HG03060 (cell line): ENCODE measurements around the gene IGSF6.
"Not testable (repeated sequence)": the region's sequence is repeated elsewhere in the genome, so short reads cannot be mapped to it uniquely, and the experiment has no call there.

Experiments
- ATAC-seq: cut with Tn5 transposase; IDR thresholded peaks from one replicate; pipeline ENCODE4 v1.9.1; 2021; ENCODE audit warnings: low read depth, moderate number of reproducible peaks; ENCODE audit not compliant: unreplicated experiment

IGSF6 gene

GRCh38 chr16:21631376-21631775 is 21.0 kb downstream of the IGSF6 start:
- not testable (repeated sequence) for ATAC-seq

DNA sequence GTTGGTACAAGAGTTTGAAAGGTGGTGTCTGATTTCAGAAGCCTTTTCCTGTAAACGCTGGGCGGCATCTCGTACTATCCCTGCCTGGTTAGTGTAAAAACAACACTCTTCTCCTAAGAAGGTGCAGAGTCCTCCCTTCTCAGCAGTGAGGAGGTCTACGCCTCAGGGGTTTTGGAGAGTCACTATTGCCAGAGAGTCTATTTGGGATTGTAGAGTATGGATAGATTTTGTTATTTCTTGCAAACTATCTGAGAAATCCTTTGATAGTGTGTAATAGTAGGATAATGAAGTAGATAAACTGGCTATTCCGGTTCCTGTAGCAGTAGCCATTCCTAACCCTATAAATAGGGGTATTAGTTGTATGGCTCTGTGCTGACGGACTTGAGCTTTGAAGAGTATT is 21.5 kb downstream of the IGSF6 start:
- not testable (repeated sequence) for ATAC-seq

- not testable (repeated sequence) for ATAC-seq
These were observed 22.5 kb downstream of the IGSF6 start for GRCh38 chr16:21629616-21630539.

DNA sequence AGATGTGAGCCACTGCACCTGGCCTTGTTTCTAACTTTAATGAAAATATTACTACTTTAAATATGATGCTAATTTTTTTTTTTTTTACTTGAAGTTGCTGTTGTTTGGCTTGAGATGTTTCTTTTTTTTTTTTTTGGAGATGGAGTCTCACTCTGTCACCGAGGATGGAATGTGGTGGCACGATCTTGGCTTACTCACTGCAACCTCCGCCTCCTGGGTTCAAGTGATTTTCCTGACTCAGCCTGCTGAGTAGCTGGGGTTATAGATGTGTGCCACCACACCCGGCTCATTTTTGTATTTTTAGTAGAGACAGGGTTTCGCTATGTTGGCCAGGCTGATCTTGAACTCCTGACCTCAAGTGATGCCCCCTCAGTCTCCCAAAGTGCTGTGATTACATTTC is 23.6 kb downstream of the IGSF6 start:
- no peak for ATAC-seq

- ATAC-seq: no peak
These were observed 24.2 kb downstream of the IGSF6 start for GRCh38 chr16:21628121-21628726.

- ATAC-seq: no peak
These were observed 25.6 kb downstream of the IGSF6 start for GRCh38 chr16:21626659-21627277.

- ATAC-seq: no peak
These were observed 27.4 kb downstream of the IGSF6 start for GRCh38 chr16:21625026-21625425.

DNA sequence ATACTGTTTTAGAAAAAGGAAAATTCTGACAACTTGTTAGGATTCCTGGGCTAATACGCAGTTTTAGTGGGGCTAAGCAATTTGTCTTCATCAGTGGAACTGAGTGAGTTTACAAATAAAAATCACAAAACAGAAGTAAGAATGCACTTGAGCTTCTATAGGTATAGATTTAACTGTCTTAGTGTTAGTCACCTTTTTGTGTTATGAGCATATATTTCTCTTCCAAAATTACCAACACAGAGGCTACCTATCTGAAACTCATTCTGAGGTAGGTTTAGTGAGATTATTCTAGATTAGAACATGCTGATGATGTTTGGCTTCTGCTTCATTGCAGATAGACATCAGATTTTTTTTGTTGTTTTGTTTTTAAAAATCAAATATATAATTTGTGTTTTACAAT is 29.9 kb downstream of the IGSF6 start:
- no peak for ATAC-seq

- ATAC-seq: no peak
These were observed 31.8 kb downstream of the IGSF6 start for GRCh38 chr16:21620592-21620991.

DNA sequence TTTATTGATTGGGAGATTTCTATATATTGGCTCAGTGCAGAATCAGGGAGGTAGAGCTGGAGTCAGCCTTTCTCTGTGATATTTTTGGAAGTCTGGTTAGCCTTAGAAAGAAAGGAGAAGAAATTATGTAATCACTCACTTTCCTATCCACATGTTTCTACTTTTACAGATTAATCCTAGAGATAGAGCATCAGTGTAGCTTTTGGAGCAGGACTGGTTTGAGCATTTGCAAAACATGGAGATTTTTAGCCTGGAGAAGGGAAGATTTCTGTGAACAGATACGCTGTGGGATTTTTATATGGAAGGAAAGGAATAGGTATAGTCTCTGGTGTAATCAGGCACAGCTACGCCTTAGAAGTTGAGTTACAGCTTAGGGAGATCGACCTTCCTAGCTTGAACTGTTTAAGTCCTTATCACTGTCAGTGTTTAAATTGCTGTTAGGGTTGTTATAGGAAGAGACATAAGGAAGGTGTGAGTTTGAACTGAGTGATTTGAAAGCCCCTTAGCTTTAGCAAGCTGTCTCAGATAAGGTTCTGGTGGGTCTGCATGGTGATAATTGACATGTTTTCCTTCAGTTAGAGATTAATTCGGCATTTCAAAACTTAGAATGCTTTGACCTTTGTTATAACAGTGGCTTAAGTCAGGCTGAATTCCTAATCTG is 32.5 kb downstream of the IGSF6 start:
- no peak for ATAC-seq

DNA sequence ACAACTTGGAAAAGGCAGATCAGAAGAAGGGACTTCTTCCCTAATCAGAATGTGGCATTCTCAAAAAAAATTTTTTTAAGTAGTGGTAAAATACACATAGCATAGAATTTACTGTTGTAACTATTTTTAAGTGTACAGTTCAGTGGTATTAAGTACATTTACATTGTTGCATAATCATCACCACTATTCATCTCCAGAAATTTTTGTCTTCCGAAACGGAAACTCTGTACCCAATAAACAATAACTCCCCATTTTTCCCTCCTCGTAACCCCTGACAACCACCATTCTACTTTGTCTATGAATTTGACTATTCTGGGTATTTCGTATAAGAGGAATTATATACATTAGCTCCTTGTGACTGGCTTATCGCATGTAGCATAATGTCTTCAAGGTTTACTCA is 34.1 kb downstream of the IGSF6 start:
- no peak for ATAC-seq

DNA sequence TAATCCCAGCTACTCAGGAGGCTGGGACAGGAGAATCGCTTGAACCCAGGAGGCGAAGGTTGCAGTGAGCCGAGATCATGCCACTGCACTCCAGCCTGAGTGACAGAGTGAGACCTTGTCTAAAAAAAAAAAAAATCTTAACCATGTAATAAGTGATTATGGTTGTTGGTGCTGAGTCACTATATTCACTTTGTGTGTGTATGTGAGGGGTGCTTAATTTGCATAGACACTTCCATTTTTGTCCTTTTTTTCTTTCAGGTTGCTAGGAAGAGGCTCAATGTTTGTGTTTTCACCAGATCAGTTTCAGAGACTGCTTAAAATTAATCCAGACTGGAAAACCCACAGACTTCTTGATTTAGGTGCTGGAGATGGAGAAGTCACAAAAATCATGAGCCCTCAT is 34.8 kb downstream of the IGSF6 start:
- no peak for ATAC-seq

DNA sequence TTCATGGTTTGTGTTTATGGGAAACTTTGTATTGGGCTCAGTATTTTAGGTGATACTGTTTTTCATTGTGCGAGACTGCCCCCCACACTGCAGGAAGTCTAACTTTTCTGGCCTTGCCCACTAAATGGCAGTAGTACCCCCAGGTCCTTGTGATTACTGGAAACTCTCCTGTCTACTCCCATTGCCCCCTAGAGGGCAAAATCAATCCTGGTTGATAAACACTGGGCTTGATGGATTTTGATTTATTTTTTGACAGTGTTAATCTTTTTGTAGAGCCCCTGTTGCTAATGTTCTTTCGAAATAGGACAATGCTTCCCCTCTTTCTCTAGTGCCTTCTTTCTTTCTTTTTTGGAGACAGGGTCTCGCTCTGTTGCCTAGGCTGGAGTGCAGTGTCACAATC is 37.5 kb downstream of the IGSF6 start:
- ATAC-seq: no peak

- ATAC-seq: no peak
These were observed 38.6 kb downstream of the IGSF6 start for GRCh38 chr16:21613781-21614180.

DNA sequence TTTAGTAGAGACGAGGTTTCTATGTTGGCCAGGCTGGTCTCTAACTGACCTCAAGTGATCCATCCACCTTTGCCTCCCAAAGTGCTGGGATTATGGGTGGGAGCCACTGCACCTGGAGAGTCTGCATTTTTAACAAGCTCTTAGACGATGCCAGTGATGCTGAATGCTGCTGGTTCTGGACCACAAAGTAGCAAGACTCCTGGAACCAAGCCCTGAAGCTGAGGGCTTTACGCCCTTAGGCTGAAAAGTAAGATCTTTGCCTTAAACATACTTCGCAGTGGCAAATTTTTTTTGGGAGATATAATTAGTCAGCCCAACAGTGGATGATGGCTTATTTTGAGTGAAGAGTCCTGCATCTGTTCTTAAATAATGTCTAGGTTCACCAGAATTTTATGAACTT is 39.0 kb downstream of the IGSF6 start:
- ATAC-seq: no peak

DNA sequence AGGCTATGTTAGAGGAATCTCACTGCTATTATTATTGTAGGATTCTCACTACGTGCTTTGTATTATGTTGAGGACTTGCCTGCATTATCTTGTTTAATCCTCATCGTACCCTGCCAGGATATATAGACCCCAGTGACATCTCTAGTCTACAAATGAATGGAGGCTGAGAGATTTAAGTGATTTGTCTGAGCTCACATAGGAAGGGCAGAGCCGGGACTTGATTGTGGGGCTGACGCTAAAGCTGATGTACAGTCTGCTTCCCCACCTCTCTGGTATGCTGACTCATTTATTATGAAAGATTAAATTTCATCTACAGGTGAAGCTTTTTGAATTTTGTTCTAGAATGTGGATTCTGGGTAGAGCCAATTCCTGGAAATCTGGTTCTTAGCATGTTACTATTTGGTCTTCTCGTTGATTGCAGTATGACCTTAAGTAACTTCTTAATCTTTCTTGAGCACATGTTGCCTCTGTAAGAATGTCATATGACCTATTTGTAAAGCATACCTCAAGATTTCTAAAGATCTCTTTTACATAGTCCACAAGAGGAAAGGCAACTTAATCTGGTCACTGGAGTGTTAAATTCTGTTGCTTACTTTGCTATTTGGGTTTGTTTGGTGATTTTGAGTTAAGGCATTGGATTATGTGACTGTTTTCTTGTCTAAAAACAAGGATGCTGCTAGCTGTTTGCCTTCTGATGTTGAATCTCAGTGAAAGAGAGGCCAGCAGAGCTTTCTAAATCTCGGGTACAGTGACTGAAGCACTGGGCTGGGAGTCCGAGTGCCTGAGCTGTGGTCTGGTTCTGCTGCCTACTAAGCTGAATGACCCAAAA is 40.6 kb downstream of the IGSF6 start:
- no peak for ATAC-seq

DNA sequence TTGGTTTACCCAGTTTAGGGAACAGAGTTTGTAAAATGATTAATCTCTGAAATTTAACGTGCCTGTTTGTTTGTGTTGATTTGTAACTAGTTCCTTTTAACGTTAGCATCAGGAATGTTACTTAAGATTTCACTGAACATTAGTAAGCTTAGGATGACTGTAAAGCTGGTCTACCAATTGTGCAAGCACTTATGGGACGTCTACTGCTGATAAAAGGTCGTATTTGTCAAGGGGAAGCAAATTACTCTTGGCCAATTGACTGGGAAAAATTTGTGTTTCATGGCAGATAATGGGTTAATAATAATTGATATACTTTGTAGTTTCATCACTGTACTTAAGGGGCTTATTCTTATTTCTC is 41.2 kb downstream of the IGSF6 start:
- ATAC-seq: no peak

DNA sequence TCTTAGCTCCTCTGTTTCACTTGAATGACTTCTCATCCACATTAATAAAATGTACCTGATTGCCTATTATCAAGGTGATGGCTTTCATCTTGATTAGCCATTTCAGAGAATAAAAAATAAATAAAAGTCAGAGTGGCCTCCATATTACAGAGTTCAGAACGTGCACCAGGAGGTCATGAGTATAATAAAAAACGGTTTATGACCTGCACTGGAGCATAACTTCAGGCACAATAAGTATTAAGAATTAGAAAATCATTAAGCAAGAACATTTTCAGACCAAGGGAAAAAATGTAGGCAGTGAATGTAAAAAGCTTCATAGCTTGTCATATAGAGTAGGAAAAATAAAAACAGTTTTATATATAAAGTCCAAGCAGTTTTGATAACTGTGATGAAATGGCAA is 41.6 kb downstream of the IGSF6 start:
- no peak for ATAC-seq

DNA sequence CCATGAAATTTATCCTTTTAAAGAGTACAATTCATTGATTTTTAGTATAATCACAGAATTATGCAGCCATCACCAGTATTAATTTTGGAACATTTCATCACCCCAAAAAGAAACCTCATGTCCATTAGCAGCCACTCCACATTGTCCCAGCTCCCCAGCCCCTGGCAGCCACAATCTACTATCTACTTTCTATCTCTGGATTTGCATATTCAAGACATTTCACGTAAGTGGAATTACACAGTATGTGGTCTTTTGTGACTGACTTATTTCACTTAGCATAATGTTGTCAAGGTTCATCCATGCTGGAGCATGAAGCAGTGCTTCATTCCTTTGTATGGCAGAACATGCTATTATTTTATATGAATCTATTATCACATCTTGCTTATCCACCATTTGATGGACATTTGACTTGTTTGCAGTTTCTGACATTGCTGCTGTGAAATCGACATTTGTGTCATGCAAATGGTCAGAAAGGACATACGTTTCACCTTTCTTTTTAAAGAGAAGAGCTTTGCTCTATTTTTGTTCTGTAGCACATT is 42.3 kb downstream of the IGSF6 start:
- no peak for ATAC-seq
